ENCODE data around the gene MTIF3. TPM values are rescaled to one million over a fixed set of nuclear protein-coding genes. Genes with fewer than 3 reads are reported as not detected.

The MTIF3 gene
- total RNA-seq, 1 donor from 2014 or later: 140 TPM

GRCh38 chr13:27481766-27482165, 31.4 kb upstream of the MTIF3 start:
- H3K4me3 ChIP-seq: no peak overlapping the region
- intact Hi-C loops (cut with micrococcal nuclease): no loop called here
- no peaks in the 10 kb centered on the region for H3K36me3 ChIP-seq
- no peaks in the 10 kb centered on the region for H3K4me1 ChIP-seq
- no peak overlapping the region for H3K27ac ChIP-seq (replicated peaks)
- peaks cover 7% of the 10 kb centered on the region for H3K9me3 ChIP-seq (replicated peaks)
- DNase-seq: peak; percentile 25
- TF ChIP-seq, protein P1, sequence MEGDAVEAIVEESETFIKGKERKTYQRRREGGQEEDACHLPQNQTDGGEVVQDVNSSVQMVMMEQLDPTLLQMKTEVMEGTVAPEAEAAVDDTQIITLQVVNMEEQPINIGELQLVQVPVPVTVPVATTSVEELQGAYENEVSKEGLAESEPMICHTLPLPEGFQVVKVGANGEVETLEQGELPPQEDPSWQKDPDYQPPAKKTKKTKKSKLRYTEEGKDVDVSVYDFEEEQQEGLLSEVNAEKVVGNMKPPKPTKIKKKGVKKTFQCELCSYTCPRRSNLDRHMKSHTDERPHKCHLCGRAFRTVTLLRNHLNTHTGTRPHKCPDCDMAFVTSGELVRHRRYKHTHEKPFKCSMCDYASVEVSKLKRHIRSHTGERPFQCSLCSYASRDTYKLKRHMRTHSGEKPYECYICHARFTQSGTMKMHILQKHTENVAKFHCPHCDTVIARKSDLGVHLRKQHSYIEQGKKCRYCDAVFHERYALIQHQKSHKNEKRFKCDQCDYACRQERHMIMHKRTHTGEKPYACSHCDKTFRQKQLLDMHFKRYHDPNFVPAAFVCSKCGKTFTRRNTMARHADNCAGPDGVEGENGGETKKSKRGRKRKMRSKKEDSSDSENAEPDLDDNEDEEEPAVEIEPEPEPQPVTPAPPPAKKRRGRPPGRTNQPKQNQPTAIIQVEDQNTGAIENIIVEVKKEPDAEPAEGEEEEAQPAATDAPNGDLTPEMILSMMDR (IDR thresholded peaks at IDR 0.05; ENCODE audit: borderline replicate concordance): peak; percentile 65
- peaks cover 8% of the 10 kb centered on the region for H3K27me3 ChIP-seq (ENCODE audit: low read depth)

- no peak for DNase-seq
- Histone ChIP-seq H3K9me3 (replicated peaks) (peaks cover 4% of the 10 kb centered on the region), H3K27ac (replicated peaks) (no peak overlapping the region), H3K36me3 (no peaks in the 10 kb centered on the region), H3K4me3 (no peak overlapping the region), H3K4me1 (no peaks in the 10 kb centered on the region), H3K27me3 (ENCODE audit: low read depth) (peaks cover 12% of the 10 kb centered on the region)
- intact Hi-C loops (cut with micrococcal nuclease): no loop called here
- TF ChIP-seq, protein P1 (IDR thresholded peaks at IDR 0.05; ENCODE audit: borderline replicate concordance): no peak
Measured at GRCh38 chr13:27476943-27477703, 26.8 kb upstream of the MTIF3 start.

GRCh38 chr13:27474751-27475268, 24.4 kb upstream of the MTIF3 start:
- Histone ChIP-seq H3K36me3 (no peaks in the 10 kb centered on the region), H3K27ac (replicated peaks) (no peak overlapping the region), H3K27me3 (ENCODE audit: low read depth) (peaks cover 4% of the 10 kb centered on the region), H3K4me1 (no peaks in the 10 kb centered on the region), H3K9me3 (replicated peaks) (no peaks in the 10 kb centered on the region), H3K4me3 (no peak overlapping the region)
- intact Hi-C loops (cut with micrococcal nuclease): no loop called here
- TF ChIP-seq, protein P1 (IDR thresholded peaks at IDR 0.05; ENCODE audit: borderline replicate concordance): no peak
- no peak for DNase-seq

GRCh38 chr13:27472941-27473340, 22.6 kb upstream of the MTIF3 start:
- intact Hi-C loops (cut with micrococcal nuclease): no loop called here
- peaks cover 4% of the 10 kb centered on the region for H3K27me3 ChIP-seq (ENCODE audit: low read depth)
- TF ChIP-seq, protein P1 (IDR thresholded peaks at IDR 0.05; ENCODE audit: borderline replicate concordance): no peak

GRCh38 chr13:27472441-27472840, 22.1 kb upstream of the MTIF3 start:
- TF ChIP-seq, protein P1 (IDR thresholded peaks at IDR 0.05; ENCODE audit: borderline replicate concordance): no peak
- Histone ChIP-seq H3K27ac (replicated peaks) (no peak overlapping the region), H3K36me3 (no peaks in the 10 kb centered on the region), H3K4me3 (no peak overlapping the region), H3K9me3 (replicated peaks) (no peaks in the 10 kb centered on the region), H3K4me1 (peaks cover under 1% of the 10 kb centered on the region), H3K27me3 (ENCODE audit: low read depth) (peaks cover 4% of the 10 kb centered on the region)
- intact Hi-C loops (cut with micrococcal nuclease): no loop called here
- no peak for DNase-seq

More at GRCh38 chr13:27472941-27473340, 22.6 kb upstream of the MTIF3 start:
- H3K27ac ChIP-seq (replicated peaks): no peak overlapping the region
- no peaks in the 10 kb centered on the region for H3K4me1 ChIP-seq
- H3K9me3 ChIP-seq (replicated peaks): no peaks in the 10 kb centered on the region
- no peaks in the 10 kb centered on the region for H3K36me3 ChIP-seq
- H3K4me3 ChIP-seq: no peak overlapping the region
- no peak for DNase-seq

All from left ventricle myocardium inferior (tissue), 1 donor.